SIG-M5 (cell line): Measurements from ENCODE around the gene FBXL16.
"Not testable (repeated sequence)": the region's sequence is repeated elsewhere in the genome, so short reads cannot be mapped to it uniquely, and the experiment has no call there.

Experiments
- DNase-seq: peaks from one replicate; lab custom pipeline; 2025; lab: John Stamatoyannopoulos, UW

FBXL16 gene

GRCh38 chr16:705431-706188 lies at the start of gene FBXL16:
Gene FBXL16 (minus strand): TSS chr16:705801. CDS start chr16:697405, 8,396 bp downstream.
- no peak for DNase-seq

GRCh38 chr16:754656-755055 lies 49.1 kb upstream of the FBXL16 start:
- DNase-seq = no peak

- DNase-seq = not testable (repeated sequence)
These were observed 48.6 kb upstream of the FBXL16 start for GRCh38 chr16:754121-754607.

- DNase-seq = no peak
These were observed 46.4 kb upstream of the FBXL16 start for GRCh38 chr16:752007-752312.

- no peak for DNase-seq
These were observed 45.8 kb upstream of the FBXL16 start for GRCh38 chr16:751152-752006.

- no peak for DNase-seq
These were observed 44.9 kb upstream of the FBXL16 start for GRCh38 chr16:750485-750884.

- no peak for DNase-seq
These were observed 43.4 kb upstream of the FBXL16 start for GRCh38 chr16:749010-749409.

GRCh38 chr16:747978-748746 lies 42.6 kb upstream of the FBXL16 start:
- DNase-seq = no peak

GRCh38 chr16:746637-747036 lies 41.0 kb upstream of the FBXL16 start:
- no peak for DNase-seq

- no peak for DNase-seq
These were observed 40.1 kb upstream of the FBXL16 start for GRCh38 chr16:745739-746138.

- no peak for DNase-seq
These were observed 38.3 kb upstream of the FBXL16 start for GRCh38 chr16:743794-744500.

GRCh38 chr16:742894-743293 lies 37.3 kb upstream of the FBXL16 start:
- DNase-seq = not testable (repeated sequence)

- no peak for DNase-seq
These were observed 36.5 kb upstream of the FBXL16 start for GRCh38 chr16:741986-742629.

- no peak for DNase-seq
These were observed 35.3 kb upstream of the FBXL16 start, which contains the start of gene CIAO3 for GRCh38 chr16:740764-741505. Gene CIAO3 (minus strand): TSS chr16:740997. CDS start chr16:740985, 12 bp downstream.

- DNase-seq = no peak
These were observed 34.8 kb upstream of the FBXL16 start for GRCh38 chr16:740459-740763.

GRCh38 chr16:739560-740458 lies 34.2 kb upstream of the FBXL16 start:
- DNase-seq = no peak

- DNase-seq = no peak
These were observed 31.4 kb upstream of the FBXL16 start for GRCh38 chr16:736936-737481.

- no peak for DNase-seq
These were observed 30.4 kb upstream of the FBXL16 start for GRCh38 chr16:735982-736453.
